IPS-20b (cell line): ENCODE data around the gene ETV6.

Source experiments
- H3K27ac ChIP-seq: one replicate; pipeline ENCODE4 v1.5.1; 2013; ENCODE audit warnings: low read length
- H3K27me3 ChIP-seq: 2 replicates; pipeline ENCODE4 v1.6.1; 2013; ENCODE audit warnings: mild to moderate bottlenecking, low read length, inconsistent platforms; ENCODE audit not compliant: insufficient read depth
- H3K36me3 ChIP-seq: 2 replicates; pipeline ENCODE4 v1.6.1; 2013; ENCODE audit warnings: low read depth, mild to moderate bottlenecking, inconsistent platforms, low read length, moderate library complexity; ENCODE audit not compliant: insufficient read depth
- H3K4me1 ChIP-seq: 2 replicates; pipeline ENCODE4 v1.6.1; 2013; ENCODE audit warnings: mild to moderate bottlenecking, control low read depth, inconsistent platforms, low read length, moderate library complexity; ENCODE audit not compliant: insufficient read depth
- H3K4me3 ChIP-seq: 2 replicates; pipeline ENCODE4 v1.5.1; 2013; ENCODE audit warnings: mild to moderate bottlenecking, low read length, inconsistent platforms
- H3K9ac ChIP-seq: 2 replicates; pipeline ENCODE4 v1.6.1; 2013; ENCODE audit warnings: low read depth, mild to moderate bottlenecking, inconsistent platforms, low read length, moderate library complexity
- H3K9me3 ChIP-seq: 2 replicates; pipeline ENCODE4 v1.6.1; 2013; ENCODE audit warnings: mild to moderate bottlenecking, low read depth, low read length, inconsistent platforms; ENCODE audit not compliant: insufficient read depth

The ETV6 gene

DNA sequence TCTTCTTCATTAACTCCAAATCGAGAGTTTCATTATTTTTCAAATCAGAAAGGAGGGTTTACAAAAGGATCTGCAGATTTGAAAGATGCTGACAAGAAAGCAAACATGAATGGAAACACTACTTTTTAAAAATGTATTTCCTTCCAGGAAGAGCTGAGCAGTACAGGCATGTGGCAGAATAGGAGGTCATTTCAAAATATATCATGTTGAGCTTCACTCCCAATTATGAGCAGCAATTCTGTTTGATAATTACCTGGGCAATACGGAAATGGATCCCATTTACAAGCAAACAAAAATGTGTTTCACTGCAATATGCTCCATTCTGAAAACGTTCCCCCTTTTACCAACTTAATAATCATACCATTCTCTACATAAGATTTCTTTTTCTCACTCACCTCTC lies 273.6 kb downstream of the ETV6 start:
- H3K27ac ChIP-seq: no peak overlapping the region
- H3K36me3 ChIP-seq: no peaks in the 10 kb centered on the region
- H3K27me3 ChIP-seq: no peaks in the 10 kb centered on the region
- H3K4me1 ChIP-seq: no peaks in the 10 kb centered on the region
- H3K4me3 ChIP-seq: no peak overlapping the region
- H3K9ac ChIP-seq: no peak overlapping the region
- no peaks in the 10 kb centered on the region for H3K9me3 ChIP-seq

DNA sequence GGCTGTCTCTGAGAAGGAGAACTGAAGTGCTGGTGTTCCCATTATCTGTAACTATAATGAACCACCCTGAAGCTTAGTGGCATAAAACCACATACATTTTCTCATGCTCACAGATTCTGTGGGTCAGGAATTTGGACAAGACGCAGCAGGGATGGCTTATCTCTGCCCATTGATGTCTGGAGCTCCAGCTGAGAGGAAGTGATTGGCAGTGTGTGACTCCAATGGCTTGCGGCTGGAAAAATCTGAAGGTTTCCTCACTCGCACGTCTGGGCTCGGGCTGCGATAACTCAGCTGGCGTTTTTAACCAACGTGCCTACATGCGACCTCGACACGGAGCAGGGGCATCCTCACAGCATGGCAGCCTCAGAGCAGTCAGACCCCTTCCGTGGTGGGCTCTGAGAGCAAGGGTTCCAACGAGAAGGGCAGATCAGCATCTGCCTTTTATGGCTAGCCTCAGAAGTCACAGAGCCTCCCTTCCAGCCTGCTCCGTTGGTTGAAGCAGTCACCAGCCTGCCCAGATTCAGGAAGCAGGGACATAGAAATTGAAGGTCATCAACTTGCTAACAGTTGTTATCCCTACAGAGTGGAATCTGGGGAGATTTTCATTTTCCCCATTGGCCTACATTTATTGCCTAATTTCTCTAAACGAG lies 277.9 kb downstream of the ETV6 start:
- H3K27ac ChIP-seq: no peak overlapping the region
- H3K36me3 ChIP-seq: no peaks in the 10 kb centered on the region
- H3K4me3 ChIP-seq: no peak overlapping the region
- no peaks in the 10 kb centered on the region for H3K9me3 ChIP-seq
- H3K27me3 ChIP-seq: no peaks in the 10 kb centered on the region
- H3K9ac ChIP-seq: no peak overlapping the region
- H3K4me1 ChIP-seq: no peaks in the 10 kb centered on the region

DNA sequence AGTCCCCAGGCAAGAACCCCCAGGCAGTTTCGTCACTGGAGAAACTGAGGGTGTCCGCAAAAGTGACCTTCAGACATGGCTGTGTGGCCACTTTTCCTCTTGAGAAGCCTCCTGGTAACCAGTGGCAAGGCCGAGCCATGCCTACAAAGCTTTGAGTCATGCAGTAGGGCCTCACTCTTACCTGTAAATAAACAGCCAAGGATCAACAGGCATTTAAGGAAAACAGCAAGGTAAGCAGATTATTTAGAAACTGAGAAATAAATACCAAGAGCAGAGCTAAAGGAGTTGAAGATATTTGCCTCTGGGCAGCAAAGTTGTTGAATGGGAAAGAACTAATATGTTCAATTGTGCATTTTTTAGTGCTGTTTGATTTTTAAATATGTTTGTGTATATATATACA lies 280.2 kb downstream of the ETV6 start:
- Histone ChIP-seq H3K27me3 (no peaks in the 10 kb centered on the region), H3K36me3 (no peaks in the 10 kb centered on the region), H3K4me3 (no peak overlapping the region), H3K4me1 (no peaks in the 10 kb centered on the region), H3K27ac (no peak overlapping the region), H3K9ac (no peak overlapping the region), H3K9me3 (no peaks in the 10 kb centered on the region)

- no peaks in the 10 kb centered on the region for H3K4me1 ChIP-seq
- H3K36me3 ChIP-seq: no peaks in the 10 kb centered on the region
- no peak overlapping the region for H3K4me3 ChIP-seq
- H3K27ac ChIP-seq: no peak overlapping the region
- no peak overlapping the region for H3K9ac ChIP-seq
- H3K27me3 ChIP-seq: no peaks in the 10 kb centered on the region
- no peaks in the 10 kb centered on the region for H3K9me3 ChIP-seq
Measured at GRCh38 chr12:11939223-11939622, 289.7 kb downstream of the ETV6 start.

- H3K27me3 ChIP-seq: no peaks in the 10 kb centered on the region
- no peak overlapping the region for H3K9ac ChIP-seq
- H3K36me3 ChIP-seq: no peaks in the 10 kb centered on the region
- H3K4me1 ChIP-seq: no peaks in the 10 kb centered on the region
- H3K27ac ChIP-seq: no peak overlapping the region
- H3K4me3 ChIP-seq: no peak overlapping the region
- H3K9me3 ChIP-seq: no peaks in the 10 kb centered on the region
Measured at GRCh38 chr12:11941606-11942337, 292.3 kb downstream of the ETV6 start.

- Histone ChIP-seq H3K9ac (no peak overlapping the region), H3K27ac (no peak overlapping the region), H3K4me3 (no peak overlapping the region), H3K9me3 (no peaks in the 10 kb centered on the region), H3K4me1 (no peaks in the 10 kb centered on the region), H3K27me3 (no peaks in the 10 kb centered on the region), H3K36me3 (no peaks in the 10 kb centered on the region)
Measured at GRCh38 chr12:11943919-11944700, 294.6 kb downstream of the ETV6 start.
